Tibial nerve (tissue), 4 donors: ENCODE measurements around the gene NFIA. TPM values are rescaled to one million over a fixed set of nuclear protein-coding genes. Genes with fewer than 3 reads are reported as not detected.

Experiments used
- DNase-seq, 2 donors: peaks; one replicate each; pipeline ENCODE4 v3.0.0-alpha.2; 2019; ENCODE audit warnings: low spot score in 2 of 2
- H3K27ac ChIP-seq, 4 donors: fragments of 200-600 bp; sonication (generic) in 3 of 4; one replicate each; pipeline ENCODE4 v1.5.1; 2017 to 2019; ENCODE audit warnings: mild to moderate bottlenecking in 1 of 4
- H3K27me3 ChIP-seq, 2 donors: fragments of 200-600 bp; sonication (generic) in 1 of 2; one replicate each; pipeline versions ENCODE4 v1.5.1 to v1.6.0; 2017 to 2019
- H3K36me3 ChIP-seq, 3 donors: fragments of 200-600 bp; sonication (generic); one replicate each; pipeline ENCODE4 v1.5.1; 2018 to 2019
- H3K4me1 ChIP-seq, 4 donors: fragments of 200-600 bp; sonication (generic) in 3 of 4; one replicate each; pipeline ENCODE4 v1.5.1; 2017 to 2019
- H3K4me3 ChIP-seq, 4 donors: fragments of 200-600 bp; sonication (generic) in 3 of 4; one replicate each; pipeline ENCODE4 v1.5.1; 2017 to 2019; ENCODE audit warnings: mild to moderate bottlenecking in 1 of 4, moderate library complexity in 1 of 4
- H3K9me3 ChIP-seq, 4 donors: fragments of 200-600 bp; sonication (generic) in 3 of 4; one replicate each; pipeline ENCODE4 v1.5.1; 2017 to 2019
- EP300 ChIP-seq, 2 donors: sonication (generic); formaldehyde crosslinking; IDR thresholded peaks; one replicate each; pipeline ENCODE4 v1.6.1; 2017; ENCODE audit warnings: antibody characterized with exemption in 2 of 2, mild to moderate bottlenecking in 1 of 2
- POLR2A ChIP-seq, 2 donors: fragments of 450-650 bp; IDR thresholded peaks; one replicate each; pipeline ENCODE4 v1.6.1; 2017; ENCODE audit warnings: antibody characterized with exemption in 2 of 2, mild to moderate bottlenecking in 2 of 2, moderate library complexity in 2 of 2
- WGBS, 2 donors: methylation state at CpG; one replicate each; pipeline ENCODE4 v1.1.5; 2018; 5-methylcytosine and 5-hydroxymethylcytosine counted together
- total RNA-seq, 4 donors: library from RNA; depleted of rRNA; stranded (reverse); fragments of >200 nt; gene quantifications; one replicate each; pipeline ENCODE4 v1.1.0, GENCODE V29; 2016
- TF ChIP-seq, protein P1 (sequence below), 5 experiments: fragments of 200-600 bp in 3 of 5; fragments of 450-650 bp in 2 of 5; sonication (generic) in 3 of 5; IDR thresholded peaks; one replicate each; pipeline ENCODE4 v1.5.1; 2016 to 2019; ENCODE audit warnings: antibody characterized with exemption in 5 of 5, mild to moderate bottlenecking in 3 of 5, moderate library complexity in 2 of 5

NFIA gene
- total RNA-seq, 4 donors from 2014 or later = 71.2 to 81.4 (median 75.7) TPM

DNA sequence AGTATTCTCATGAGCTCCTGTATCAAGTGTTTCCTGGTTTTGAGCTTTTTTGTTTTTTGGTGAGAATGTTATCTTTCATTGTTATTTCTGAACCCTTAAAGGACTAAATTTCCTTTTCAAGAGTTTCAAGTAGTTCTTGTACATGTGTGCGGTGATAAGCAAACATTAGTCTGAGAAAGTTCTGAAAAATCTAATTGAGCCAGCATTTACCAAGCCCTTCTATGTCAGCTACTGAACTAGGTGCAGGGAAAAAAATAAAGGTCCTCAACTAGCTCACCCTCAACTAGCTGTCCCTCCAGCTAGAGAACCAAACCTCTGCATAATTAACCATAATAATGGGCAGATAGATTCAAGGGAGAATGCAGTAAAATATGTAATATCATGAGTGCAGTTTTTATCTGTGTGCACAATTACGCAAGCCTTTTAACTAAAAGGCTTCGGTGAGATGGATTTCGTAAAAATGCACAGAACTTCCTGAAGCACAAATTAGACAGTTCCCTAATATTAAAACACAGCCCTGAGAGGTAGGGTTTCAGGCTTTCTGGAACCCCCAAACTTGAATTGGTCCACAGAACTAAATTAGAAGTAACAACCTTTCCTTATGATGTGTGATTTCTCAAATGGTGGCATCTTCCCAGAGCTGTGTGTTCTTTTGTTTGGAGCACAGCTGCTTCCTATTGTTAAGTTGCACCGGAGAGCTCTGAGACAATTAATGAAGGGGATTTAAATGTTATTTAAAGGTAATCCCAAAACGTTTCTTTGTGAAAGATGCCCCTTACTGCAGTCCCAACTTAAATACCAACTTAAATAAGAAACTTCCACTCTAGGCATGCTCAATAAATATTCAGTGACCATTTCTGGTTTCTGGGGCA is 165.8 kb downstream of the NFIA start:
- no peaks in the 10 kb centered on the region for H3K27me3 ChIP-seq
- no peak overlapping the region for H3K27ac ChIP-seq
- H3K4me3 ChIP-seq = no peak overlapping the region
- TF ChIP-seq EP300 (IDR thresholded peaks at IDR 0.05) = no peak
- TF ChIP-seq, protein P1, sequence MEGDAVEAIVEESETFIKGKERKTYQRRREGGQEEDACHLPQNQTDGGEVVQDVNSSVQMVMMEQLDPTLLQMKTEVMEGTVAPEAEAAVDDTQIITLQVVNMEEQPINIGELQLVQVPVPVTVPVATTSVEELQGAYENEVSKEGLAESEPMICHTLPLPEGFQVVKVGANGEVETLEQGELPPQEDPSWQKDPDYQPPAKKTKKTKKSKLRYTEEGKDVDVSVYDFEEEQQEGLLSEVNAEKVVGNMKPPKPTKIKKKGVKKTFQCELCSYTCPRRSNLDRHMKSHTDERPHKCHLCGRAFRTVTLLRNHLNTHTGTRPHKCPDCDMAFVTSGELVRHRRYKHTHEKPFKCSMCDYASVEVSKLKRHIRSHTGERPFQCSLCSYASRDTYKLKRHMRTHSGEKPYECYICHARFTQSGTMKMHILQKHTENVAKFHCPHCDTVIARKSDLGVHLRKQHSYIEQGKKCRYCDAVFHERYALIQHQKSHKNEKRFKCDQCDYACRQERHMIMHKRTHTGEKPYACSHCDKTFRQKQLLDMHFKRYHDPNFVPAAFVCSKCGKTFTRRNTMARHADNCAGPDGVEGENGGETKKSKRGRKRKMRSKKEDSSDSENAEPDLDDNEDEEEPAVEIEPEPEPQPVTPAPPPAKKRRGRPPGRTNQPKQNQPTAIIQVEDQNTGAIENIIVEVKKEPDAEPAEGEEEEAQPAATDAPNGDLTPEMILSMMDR (IDR thresholded peaks at IDR 0.05) = no peak
- no peak for TF ChIP-seq POLR2A (IDR thresholded peaks at IDR 0.05)
- peaks cover 0 to 47% (median 8%) of the 10 kb centered on the region in 4 donors for H3K4me1 ChIP-seq
- no peak for DNase-seq
- H3K36me3 ChIP-seq = no peaks in the 10 kb centered on the region
- 75 to 82% methylated on average over 6 of the region's 6 CpGs for WGBS, 2 donors
- H3K9me3 ChIP-seq = peaks cover 0 to 3% (median 0%) of the 10 kb centered on the region in 4 donors

DNA sequence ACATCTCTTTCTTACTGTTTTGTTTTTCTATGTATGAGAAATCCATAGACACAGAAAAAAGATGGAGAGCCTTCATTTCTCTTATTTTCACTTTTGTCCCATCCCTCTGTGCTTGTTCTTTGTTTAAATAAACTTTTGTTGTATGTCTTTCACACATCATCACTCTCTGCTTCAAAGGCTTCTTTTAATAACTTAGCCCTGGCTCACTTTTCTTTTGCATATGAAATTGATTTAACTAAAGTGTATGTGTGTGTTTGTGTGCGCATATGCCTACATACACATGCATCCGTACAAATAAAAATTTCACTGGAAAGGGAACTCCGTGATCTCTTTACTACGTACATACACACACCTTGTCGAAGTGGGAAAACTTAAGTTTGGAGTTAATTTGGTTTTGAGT is 168.6 kb downstream of the NFIA start:
- no peaks in the 10 kb centered on the region for H3K36me3 ChIP-seq
- TF ChIP-seq EP300 (IDR thresholded peaks at IDR 0.05) (no peak), POLR2A (IDR thresholded peaks at IDR 0.05) (no peak)
- TF ChIP-seq, protein P1 (IDR thresholded peaks at IDR 0.05) = no peak
- H3K4me1 ChIP-seq = peaks cover 0 to 59% (median 18%) of the 10 kb centered on the region in 4 donors
- no peak overlapping the region for H3K27ac ChIP-seq
- no peak for DNase-seq
- WGBS, 2 donors = 87% methylated on average over 5 of the region's 5 CpGs
- H3K9me3 ChIP-seq = peaks cover 0 to 2% (median 0%) of the 10 kb centered on the region in 4 donors
- H3K27me3 ChIP-seq = no peaks in the 10 kb centered on the region
- no peak overlapping the region for H3K4me3 ChIP-seq

DNA sequence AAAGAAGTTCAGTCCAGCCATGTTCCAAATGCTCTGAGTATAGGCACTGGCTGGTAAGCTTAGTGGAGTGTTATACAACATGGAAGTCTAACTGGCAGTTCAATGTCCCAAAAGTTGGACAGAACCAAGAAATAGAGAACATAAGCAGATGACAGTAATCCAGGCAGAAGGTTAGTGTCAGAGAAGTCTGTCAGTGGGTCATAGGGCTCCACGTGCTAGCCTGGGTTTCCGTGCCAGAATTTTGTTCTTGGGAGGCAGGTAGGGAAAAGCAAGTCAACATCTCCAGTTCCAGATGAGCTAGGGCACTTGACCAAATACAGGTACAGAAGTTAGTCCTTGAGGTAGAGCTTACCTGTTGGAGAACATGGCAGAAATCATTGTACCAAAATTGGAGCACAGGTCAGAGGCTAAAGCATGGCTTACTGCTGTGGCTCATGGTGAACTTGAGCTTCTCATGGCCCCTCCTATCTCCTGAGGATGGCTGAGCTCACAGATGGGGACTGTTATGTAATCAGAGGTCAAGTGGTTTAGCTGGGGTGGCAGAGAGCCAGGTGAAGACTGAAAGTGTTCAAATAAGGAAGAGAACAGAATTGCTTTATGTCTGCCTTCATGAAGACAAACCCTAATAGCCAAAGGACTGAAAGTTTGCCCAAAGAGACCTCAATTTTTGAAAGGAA is 170.8 kb downstream of the NFIA start:
- WGBS, 2 donors = 68 to 88% methylated on average over 2 of the region's 2 CpGs
- no peak overlapping the region for H3K4me3 ChIP-seq
- H3K36me3 ChIP-seq = no peaks in the 10 kb centered on the region
- TF ChIP-seq EP300 (IDR thresholded peaks at IDR 0.05) = peak in 1 of 2 donors; percentile 84
- TF ChIP-seq, protein P1 (IDR thresholded peaks at IDR 0.05) = no peak
- TF ChIP-seq POLR2A (IDR thresholded peaks at IDR 0.05) = no peak
- peak; percentile 89 to 96 for DNase-seq
- no peaks in the 10 kb centered on the region for H3K9me3 ChIP-seq
- peak overlapping the region in 3 of 4 donors; percentile 15 to 76 (median 53) for H3K27ac ChIP-seq
- H3K27me3 ChIP-seq = no peaks in the 10 kb centered on the region
- peaks cover 0 to 63% (median 21%) of the 10 kb centered on the region in 4 donors for H3K4me1 ChIP-seq

DNA sequence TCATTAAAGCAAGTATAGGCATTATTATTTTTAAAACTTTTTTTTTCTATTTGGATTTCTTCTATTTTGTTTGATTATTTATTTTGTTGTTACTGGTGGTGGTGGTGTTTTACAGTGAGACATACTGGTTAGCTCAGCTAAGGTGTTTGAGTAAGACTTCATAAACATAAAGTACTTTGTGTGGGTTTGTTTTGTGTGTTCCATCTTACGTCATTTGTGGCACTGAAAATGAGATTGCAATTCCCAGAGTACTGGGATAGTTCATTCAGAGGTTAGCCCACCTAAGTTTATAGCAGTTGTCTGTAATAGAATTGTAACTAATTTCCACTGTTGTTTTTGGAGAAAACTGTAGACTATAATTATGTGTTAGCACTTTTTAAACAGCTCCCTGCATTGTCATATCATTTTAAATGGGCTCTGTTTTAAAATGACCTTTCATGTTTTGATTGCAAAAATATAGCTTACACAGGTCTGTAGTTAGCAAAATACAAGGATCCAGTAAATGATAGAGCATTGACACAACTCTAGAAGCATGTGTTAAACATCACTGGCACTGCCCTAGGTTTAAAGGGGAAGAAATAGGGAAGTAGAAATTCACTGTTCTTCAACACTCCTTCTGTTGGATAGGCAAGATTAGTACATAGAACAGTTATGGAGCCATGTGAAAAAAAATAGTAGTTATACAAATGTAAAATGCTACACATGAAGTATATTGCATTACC is 171.7 kb downstream of the NFIA start:
- Histone ChIP-seq H3K4me3 (peak overlapping the region in 2 of 4 donors; percentile 10 to 39), H3K4me1 (peaks cover 0 to 62% (median 21%) of the 10 kb centered on the region in 4 donors)

DNA sequence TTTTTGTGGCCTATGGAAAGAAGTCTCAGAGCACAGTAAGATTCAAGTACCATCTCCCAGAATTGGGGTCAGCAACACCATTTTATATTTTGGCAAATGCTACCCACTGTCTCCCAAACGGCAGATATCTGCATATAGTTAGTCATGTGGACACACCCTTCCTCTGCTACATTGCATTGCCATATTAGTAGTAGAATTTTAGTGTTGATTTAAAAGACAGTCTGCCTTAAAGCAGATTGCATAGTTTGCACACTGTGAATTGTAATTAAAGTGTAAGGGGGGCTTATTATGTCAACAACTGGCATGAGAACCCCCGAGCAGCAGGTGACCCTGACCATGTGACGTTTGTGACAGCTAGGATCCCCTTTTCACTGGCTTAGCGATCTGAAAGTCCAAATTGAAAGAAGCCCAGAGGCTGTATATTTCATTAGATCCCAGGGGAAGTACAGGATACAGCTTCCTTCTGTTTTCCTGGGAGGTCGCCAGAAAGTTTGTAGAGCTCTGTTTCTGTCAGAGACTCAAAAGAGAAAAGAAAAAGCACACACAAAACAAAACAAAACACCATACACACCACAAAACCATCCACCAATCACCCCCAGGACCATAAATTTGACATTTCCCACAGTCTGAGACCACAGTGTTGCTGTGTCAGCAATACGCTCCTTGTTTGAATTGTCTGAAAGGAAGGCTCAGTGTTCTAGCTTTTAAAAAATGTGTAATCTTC is 172.4 kb downstream of the NFIA start:
- 4 to 7% methylated on average over 6 of the region's 6 CpGs for WGBS, 2 donors

More for the DNA sequence above, 171.7 kb downstream of the NFIA start:
- no peaks in the 10 kb centered on the region for H3K27me3 ChIP-seq
- no peaks in the 10 kb centered on the region for H3K36me3 ChIP-seq
- no peak for DNase-seq
- no peak for TF ChIP-seq EP300 (IDR thresholded peaks at IDR 0.05)
- WGBS, 2 donors = 47 to 54% methylated on average over 1 of the region's 1 CpG
- no peaks in the 10 kb centered on the region for H3K9me3 ChIP-seq
- H3K27ac ChIP-seq = peak overlapping the region in 3 of 4 donors; percentile 9 to 76 (median 58)

More for the DNA sequence above, 172.4 kb downstream of the NFIA start:
- H3K4me1 ChIP-seq = peaks cover 0 to 68% (median 21%) of the 10 kb centered on the region in 4 donors
- peak in 1 of 2 donors; percentile 55 for DNase-seq
- peak overlapping the region; percentile 10 to 39 (median 20) for H3K4me3 ChIP-seq
- peak overlapping the region; percentile 9 to 76 (median 52) for H3K27ac ChIP-seq
- H3K36me3 ChIP-seq = no peaks in the 10 kb centered on the region
- no peaks in the 10 kb centered on the region for H3K27me3 ChIP-seq
- H3K9me3 ChIP-seq = no peaks in the 10 kb centered on the region
- TF ChIP-seq EP300 (IDR thresholded peaks at IDR 0.05) (peak in 1 of 2 donors; percentile 46), POLR2A (IDR thresholded peaks at IDR 0.05) (no peak)
- TF ChIP-seq, protein P1 (IDR thresholded peaks at IDR 0.05) = no peak
